NOMO-1 treated with dmso at 0.1 percent for 144 hours (cell line): ENCODE measurements around the gene GRIFIN.

Experiments used
- DNase-seq: peaks from one replicate; lab custom pipeline; 2025; ENCODE audit not compliant: unreplicated experiment; lab: John Stamatoyannopoulos, UW

The GRIFIN gene

GRCh38 chr7:2437136-2437535, 39.1 kb downstream of the GRIFIN start:
- DNase-seq: no peak

- no peak for DNase-seq
These were observed 39.7 kb downstream of the GRIFIN start for GRCh38 chr7:2436341-2437104.

- no peak for DNase-seq
These were observed 41.1 kb downstream of the GRIFIN start for GRCh38 chr7:2435146-2435545.

- DNase-seq: no peak
These were observed 42.3 kb downstream of the GRIFIN start for GRCh38 chr7:2433713-2434550.

- DNase-seq: no peak
These were observed 43.1 kb downstream of the GRIFIN start for GRCh38 chr7:2432910-2433712.

DNA sequence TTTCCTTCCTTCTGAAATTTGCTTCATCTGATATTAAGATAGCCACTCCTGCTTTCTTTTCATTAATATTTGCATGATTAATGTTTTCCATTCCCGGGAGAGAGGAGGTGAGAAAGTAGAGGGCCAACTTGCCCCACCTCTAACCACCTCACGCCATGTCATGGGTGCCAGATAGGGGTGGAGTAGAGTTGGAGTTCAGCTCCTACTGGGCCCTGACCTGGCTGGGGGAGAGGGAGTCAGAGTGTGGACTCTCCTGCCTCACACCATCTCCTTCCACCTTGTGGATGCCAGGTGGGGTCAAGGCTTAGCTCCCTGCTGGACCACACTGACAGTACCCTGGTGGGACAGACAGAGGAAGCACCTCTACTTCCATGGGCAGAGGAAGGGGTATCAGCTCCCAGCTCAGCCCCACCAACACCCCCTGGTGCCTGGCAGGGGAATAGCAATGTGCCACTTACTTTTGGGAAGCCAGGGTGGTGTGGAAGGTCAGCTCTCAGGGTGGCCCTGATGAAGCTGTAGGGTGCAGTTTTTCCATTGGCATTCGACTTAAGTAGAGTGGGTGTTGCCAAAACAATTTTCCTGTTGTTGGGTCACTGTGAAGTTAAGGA, 44.8 kb downstream of the GRIFIN start:
- DNase-seq: no peak

DNA sequence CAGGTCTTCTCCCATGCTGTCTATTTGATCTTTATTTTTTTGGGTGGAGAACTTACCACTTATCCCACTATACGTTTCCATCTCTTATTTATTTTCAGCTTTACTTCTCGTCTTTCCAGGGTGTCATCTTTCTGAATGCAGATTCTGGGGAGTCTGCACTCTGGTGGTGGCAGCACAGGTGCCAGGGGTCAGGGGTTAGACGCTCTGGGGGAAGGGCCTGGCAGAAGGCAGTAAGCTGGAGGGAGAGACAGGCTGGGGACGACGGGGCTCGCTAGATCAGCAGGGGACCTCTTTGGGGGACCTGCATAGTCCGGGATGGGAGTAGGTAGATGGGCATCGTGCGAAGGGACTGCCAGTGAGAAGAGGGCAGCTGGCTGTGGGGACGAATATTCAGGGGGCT, 50.4 kb downstream of the GRIFIN start:
- DNase-seq: no peak
